OCI-LY3 (cell line): Measurements from ENCODE around the gene TAF10.

ENCODE experiments used
- CTCF ChIP-seq: fragments of 200-600, 300-600 bp; sonication (generic); IDR thresholded peaks from 2 replicates; pipeline ENCODE4 v1.5.1; 2014; ENCODE audit warnings: antibody characterized with exemption, low read length, low read depth
- EZH2phosphoT487 ChIP-seq: fragments of 200-600 bp; shearing (Covaris generic); IDR thresholded peaks from 2 replicates; pipeline ENCODE4 v1.6.1; 2018; ENCODE audit warnings: antibody characterized with exemption, mixed run types, low read depth

- TF ChIP-seq CTCF = no peak
- TF ChIP-seq EZH2phosphoT487 = no peak
Observed at GRCh38 chr11:6571434-6572008, 40.5 kb downstream of the TAF10 start.
